GM20431 (cell line): ENCODE measurements around the gene NEK1.
"Not testable (repeated sequence)": the region's sequence is repeated elsewhere in the genome, so short reads cannot be mapped to it uniquely, and the experiment has no call there.

Experiments
- in situ Hi-C: fragments of 300-500 bp; cut with MseI, MboI; formaldehyde crosslinking; loops from one replicate; pipeline ENCODE4 v1.15.0; 2020; ENCODE audit warnings: low sequenced_read_pairs; ENCODE audit not compliant: unreplicated experiment

The NEK1 gene

DNA sequence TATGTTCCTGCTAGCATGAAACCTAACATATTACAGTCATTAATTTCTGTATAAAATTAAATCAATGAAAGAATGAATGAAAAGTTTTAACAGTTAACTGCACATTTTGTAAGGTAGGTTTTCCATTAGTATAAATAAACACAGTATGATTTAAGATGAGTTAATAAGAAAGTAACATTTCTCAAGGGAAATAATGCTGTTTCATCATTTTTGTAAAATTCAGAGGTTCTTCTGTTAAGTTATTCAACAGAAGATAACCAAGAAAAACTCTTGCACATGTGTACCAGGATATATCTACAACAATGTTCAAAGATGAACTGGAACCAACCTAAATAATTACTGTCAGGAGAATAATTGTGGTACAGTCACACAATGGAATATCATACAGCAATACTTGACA is 88.6 kb downstream of the NEK1 start:
- in situ Hi-C loops, result no loop called here

DNA sequence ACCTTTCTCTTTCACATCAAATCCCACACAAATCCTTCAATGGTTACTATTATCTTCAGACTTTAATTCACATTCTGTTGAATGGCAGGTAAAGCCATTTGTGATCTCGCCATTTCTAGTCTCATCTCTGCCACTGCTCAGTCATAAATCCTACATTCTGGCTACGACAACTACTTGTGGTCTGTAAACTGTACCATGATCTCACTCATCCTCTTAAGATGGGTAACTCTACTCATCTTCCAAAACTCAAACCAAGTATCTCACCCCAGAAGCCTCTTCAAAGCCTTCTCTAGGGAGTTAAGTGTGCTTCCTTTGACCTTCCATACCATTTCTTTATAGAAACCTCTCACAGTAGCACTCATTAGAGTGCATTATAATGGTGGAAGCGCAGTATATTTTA is 101.8 kb downstream of the NEK1 start:
- in situ Hi-C loops, result no loop called here

DNA sequence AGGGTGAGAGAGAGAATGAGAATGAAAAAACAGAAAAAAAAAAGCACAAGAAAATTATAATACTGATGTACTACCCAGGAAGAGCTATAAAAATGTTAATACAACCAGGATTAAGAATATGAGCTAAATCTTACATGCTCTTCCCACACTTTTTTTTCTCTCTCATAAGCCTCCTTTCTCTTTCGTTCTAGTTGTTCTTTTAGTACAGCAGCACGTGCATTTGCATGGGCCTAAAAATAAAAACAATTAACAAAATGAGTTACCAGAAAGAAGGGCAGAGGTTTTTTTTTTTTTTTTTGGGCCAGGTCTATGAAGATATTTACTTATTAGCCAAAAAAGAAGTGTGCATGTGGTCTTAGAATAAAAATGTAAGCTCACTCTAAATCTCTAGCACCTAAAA is 105.5 kb downstream of the NEK1 start:
- in situ Hi-C loops, result no loop called here

DNA sequence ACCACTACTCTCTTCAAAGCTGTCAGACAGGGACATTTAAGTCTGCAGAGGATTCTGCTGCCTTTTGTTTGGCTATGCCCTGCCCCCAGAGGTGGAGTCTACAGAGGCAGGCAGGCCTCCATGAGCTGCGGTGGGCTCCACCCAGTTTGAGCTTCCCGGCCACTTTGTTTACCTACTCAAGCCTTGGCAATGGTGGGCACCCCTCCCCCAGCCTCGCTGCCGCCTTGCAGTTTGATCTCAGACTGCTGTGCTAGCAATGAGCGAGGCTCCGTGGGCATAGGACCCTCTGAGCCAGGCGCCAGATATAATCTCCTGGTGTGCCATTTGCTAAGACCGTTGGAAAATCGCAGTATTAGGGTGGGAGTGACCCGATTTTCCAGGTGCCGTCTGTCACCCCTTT is 112.5 kb downstream of the NEK1 start:
- in situ Hi-C loops, result not testable (repeated sequence)

DNA sequence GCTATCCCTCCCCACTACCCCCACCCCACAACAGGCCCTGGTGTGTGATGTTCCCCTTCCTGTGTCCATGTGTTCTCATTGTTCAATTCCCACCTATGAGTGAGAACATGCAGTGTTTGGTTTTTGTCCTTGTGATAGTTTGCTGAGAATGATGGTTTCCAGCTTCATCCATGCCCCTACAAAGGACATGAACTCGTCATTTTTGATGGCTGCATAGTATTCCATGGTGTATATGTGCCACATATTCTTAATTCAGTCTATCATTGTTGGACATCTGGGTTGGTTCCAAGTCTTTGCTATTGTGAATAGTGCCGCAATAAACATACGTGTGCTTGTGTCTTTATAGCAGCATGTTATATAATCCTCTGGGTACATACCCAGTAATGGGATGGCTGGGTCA is 118.1 kb downstream of the NEK1 start:
- in situ Hi-C loops, result not testable (repeated sequence)

DNA sequence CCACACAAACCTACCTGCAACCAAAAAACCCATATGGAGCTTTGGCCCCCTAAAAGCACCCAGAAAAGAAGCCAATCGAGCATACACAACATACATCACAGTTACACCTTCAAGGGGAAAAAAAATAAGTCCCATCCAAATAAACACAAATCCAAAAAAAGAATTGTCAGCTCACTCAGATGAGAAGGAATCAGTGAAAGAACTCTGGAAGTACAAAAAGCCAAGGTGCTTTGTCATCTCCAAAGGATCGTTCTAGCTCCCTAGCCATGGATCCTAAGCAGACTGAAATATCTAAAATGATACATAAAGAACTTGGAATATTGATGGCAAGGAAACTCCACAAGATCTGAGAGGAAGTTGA is 119.2 kb downstream of the NEK1 start:
- in situ Hi-C loops, result no loop called here

DNA sequence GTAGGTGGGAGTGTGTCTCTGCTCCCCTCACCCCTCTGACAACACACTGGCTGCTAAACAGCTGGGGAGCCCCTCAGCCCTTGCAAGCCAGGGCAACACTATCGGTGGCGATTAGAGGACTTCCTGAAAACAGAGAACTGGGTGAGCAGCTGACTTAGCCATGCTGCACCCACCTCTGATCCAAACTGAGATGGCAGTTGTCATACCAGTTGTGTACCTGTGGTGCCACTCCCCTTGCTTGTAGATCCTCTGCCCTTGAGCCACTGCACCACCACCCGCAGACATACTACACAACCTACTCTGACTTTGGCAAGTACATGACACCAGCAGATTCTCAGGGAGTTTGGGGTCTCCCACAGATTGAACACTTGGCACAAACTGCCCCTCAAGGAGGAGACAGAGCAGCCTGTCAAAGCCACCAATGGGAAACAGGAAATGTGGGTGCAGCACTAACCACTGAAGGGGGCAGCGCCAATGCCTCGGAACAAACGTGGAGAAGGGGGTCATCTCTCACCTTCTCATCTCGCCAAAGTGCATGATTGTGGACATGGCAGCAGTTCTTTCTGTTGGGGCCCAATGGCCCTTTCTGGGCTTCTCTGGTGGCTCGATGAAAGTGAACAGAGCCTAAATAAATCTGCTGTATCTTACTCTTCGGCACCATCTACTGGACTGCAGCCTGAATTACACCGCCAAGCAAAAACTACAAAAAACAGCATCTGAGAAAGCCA is 119.8 kb downstream of the NEK1 start:
- in situ Hi-C loops, result no loop called here

DNA sequence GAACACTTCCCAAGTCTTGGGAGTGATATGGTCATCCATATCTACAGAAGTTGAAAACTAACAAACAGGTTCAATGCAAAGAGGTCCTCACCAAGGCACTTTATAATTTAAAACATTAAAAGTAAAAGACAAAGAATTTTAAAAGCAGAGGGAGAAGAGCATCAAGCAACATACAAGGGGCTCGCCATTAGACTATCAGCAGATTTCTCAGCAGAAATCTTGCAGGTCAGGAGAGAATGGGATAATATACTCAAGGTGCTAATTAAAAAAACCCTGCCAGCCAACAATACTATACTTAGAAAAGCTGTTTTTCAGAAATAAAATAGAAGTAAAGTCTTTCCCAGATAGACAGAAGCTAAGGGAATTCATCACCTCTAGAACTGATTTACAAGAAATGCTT is 121.2 kb downstream of the NEK1 start:
- in situ Hi-C loops, result no loop called here

DNA sequence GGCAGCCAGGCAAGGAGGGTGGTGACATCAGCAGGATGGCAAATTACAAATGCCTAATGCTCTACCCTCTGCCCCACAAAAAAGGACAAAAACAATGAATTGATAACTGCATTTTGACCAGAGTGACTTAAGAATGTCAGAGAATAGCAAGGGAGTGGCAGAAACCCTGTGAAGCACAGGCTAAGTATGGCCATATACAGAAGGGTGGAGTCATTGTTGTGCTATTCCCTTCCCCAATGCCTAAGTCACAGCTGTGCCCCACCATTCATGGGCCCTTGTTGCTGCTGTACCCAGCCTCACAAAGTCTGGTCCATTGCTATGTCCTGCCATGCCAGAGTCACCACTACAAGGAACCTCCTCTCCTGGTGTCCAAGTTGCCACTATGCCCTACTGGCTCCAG is 123.1 kb downstream of the NEK1 start:
- in situ Hi-C loops, result loop anchor here (10.0 kb wide), 2 partner anchors 465 to 565 kb away; no protein-coding TSS in a partner anchor

DNA sequence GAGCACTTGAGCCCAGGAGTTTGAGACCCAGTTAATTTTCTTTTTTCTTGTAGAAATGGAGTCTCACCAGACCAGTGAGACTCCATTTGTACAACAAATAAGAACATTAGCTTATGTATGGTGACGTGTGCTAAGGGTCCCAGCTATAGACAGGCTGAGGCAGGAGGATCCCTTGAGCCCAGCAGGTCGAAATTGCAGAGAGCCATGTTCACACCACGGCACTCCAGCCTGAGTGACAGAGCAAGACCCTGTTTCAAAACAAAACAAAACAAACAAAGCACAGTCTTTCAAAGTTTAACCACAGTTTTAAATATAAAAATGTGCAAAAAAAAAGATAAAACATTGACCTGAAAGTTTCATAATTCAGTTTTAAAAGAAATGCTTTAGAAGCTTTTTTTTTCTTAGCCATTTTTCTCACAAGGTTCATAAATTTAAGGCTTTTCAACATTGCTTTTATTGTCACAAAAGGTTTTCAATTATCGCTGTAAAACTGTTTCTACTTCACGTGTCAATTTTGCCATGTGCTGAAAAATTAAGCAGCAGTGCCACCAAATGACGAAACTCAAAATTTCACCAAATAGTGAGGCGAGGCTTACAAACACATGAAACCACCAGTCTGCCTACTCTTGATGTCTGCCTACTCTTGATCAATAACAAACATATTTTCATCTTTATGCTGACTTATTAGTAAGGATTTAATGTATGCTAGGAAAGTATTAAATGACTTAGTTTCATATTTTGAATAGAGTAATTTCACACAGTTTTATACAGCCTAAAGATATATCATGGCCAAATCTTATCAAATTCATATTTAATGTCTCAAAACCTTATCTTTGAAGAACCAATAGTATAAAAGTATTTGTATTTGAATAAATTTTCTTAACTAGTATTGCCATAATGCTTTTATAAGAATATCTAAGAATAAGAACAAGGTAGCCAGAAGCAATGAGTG is 126.3 kb downstream of the NEK1 start:
- in situ Hi-C loops, result loop anchor here (10.0 kb wide), 2 partner anchors 461 to 561 kb away; no protein-coding TSS in a partner anchor

DNA sequence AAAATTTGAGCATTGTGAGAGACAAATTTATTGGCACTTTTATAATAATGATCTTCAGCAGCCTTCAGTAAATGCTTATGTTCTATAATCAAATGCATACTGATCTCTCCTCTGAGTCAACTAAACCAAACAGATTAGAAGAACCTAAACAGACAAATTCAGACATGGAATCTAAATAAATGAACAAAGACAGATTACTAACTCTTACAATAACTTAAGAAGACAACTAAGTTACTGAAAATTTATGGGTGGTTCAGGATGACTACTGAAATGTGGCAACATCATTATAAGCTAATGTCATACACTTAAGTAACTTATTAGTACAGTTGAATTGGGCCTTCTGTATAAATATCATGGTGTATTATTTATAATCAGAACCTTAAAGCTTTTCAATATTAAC is 127.3 kb downstream of the NEK1 start:
- in situ Hi-C loops, result loop anchor here (10.0 kb wide), 2 partner anchors 460 to 560 kb away; no protein-coding TSS in a partner anchor

DNA sequence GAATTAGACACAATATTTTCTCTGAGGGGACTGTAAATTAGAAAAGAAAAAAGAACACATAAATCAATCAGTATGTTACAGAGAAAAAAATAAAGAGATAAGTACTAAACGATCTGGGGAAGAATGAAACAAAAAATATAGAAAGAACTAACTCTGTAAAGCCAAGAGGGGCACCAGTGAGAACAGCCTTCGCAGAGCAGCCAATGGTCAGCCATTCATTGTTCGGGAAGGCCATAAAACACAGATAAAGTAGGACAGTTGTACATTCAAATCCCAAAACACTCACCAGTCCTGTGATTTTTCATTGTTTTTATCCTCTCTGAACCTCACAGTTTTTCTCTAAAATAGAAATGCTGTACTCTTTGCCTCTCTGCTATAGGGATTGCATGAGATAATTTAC is 127.9 kb downstream of the NEK1 start:
- in situ Hi-C loops, result loop anchor here (10.0 kb wide), 2 partner anchors 460 to 560 kb away; no protein-coding TSS in a partner anchor

DNA sequence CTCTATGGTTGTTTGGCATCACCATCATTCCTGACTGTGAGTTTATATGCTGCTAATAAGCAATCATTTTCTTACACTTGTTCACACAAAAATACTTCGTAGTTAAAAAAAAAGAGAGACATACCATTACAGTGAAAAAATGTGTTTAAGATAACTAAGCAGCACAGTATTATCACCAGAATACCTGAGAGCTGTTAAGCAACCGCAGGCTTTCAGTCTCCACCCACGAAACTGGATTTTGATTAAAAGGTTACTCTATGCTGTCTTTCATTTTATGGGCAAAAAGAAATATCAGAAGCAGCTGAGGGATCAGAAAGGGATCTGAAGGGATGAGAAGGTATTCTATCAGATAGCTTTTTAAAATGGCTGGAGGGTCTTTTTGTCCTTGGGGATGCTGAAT is 148.3 kb downstream of the NEK1 start:
- in situ Hi-C loops, result no loop called here

DNA sequence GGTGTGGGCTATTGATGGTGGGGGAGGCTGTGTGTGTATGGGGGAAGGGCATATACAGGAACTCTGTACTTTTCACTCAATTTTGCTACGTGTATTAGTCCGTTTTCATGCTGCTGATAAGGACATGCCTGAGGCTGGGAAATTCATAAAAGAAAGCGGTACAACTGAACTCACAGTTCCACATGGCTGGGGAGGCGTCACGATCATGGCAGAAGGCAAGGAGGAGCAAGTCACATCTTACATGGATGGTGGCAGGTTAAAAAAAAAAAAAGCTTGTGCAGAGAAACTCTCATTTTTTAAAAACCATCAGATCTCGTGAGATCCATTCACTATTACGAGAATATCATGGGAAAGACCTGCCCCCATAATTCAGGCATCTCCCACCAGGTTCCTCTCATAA is 152.3 kb downstream of the NEK1 start:
- in situ Hi-C loops, result no loop called here

DNA sequence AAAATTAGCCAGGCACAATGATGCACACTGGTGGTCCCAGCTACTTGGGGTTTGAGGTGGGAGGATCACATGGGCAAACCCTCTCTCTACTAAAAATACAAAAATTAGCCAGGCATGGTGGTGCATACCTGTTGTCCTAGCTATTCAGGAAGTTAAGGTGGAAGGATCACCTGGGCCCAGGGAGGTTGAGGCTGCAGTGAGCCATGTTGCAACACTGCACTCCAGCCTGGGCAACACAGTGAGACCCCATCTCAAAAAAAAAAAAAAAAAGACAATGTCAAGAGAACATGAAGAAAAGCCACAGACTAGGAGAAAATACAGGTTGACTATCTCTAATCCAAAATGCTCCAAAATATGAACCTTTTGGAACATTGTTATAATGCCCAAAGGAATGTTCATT is 153.8 kb downstream of the NEK1 start:
- in situ Hi-C loops, result no loop called here

DNA sequence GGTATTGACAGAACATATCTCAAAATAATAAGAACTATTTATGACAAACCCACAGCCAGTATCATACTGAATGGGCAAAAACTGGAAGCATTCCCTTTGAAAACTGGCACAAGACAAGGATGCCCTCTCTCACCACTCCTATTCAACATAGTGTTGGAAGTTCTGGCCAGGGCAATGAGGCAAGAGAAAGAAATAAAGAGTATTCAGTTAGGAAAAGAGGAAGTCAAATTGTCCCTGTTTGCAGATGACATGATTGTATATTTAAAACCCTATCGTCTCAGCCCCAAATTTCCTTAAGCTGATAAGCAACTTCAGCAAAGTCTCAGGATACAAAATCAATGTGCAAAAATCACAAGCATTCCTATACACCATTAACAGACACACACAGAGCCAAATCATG is 159.7 kb downstream of the NEK1 start:
- in situ Hi-C loops, result not testable (repeated sequence)

DNA sequence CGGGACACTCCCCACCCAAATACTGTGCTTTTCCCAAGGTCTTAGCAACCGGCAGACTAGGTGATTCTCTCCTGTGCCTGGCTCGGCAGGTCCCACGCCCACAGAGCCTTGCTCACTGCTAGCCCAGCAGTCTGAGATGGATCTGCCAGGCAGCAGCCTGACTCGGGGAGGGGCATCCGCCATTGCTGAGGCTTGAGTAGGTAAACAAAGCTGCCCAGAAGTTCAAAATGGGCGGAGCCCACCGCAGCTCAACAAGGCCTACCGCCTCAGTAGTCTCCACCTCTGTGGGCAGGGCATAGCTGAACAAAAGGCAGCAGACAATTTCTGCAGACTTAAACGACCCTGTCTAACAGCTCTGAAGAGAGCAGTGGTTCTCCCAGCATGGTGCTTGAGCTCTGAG is 163.4 kb downstream of the NEK1 start:
- in situ Hi-C loops, result not testable (repeated sequence)

DNA sequence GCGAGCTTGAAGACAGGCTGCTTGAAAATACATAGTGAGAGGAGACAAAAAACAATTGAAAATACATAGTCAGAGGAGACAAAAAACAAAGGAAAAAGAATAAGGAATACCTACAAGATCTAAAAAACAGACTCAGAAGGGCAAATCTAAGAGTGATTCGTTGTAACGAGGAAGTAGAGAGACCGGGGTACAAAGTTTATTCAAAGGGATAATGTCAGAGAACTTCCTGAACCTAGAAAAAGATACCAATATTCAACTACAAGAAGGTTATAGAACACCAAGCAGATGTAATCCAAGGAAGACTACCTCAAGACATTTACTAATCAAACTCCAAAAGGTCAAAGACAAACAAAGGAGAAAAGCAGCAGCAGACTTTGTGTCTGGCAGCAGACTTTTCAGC is 165.6 kb downstream of the NEK1 start:
- in situ Hi-C loops, result no loop called here

DNA sequence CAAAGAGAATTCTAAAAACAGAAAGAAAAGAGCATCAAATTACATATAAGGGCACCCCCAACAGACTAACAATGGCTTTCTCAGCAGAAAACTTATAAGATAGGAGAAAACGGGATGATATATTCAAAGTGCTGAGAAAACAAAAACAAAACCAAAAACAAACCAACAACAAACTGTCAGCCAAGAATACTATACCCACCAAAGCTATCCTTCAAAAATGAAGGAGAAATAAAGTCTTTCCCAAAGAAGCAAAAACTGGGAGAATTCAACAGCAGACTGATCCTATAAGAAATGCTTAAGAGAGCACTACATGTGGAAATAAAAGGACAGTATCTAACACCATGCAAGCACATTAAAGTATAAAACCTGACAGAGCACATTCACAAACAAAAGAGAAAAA is 168.6 kb downstream of the NEK1 start:
- in situ Hi-C loops, result no loop called here

DNA sequence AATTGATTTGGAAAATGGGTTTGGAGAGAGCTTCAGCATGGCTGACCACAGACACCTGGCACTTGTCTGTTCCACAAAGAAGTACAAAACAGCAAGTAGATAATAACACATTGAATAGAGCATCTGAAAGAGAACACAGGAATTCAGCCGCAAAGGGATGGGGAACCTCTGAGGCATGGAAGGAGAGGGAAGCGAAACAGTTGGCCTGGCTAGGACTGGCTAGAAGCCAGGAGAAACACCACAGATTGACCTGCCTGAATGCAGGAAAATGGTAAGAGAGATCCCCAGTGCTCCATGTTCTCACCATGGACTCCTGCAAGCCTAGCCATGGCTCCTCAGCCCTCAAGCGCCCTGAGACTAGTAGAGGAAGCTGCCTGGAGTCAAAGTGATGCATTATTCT is 171.9 kb downstream of the NEK1 start:
- in situ Hi-C loops, result no loop called here

DNA sequence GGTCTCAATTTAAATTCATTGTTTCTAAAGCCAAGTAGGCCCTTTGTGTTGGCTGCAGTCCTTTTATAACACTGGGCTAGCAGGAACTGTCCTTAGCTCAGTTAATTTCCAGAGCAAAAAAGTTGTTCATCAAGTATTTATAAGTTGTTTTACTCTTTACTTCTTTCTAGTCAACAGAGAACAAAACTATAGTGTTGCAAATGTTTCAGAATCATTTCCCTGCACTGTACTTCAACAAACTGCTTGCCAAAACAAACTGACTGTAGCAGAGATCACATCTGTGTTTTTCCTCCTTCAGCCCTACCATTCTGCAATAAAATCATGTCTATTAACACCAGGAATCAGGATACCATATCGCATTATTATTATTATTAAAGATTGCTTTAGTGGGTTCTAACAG is 173.1 kb downstream of the NEK1 start:
- in situ Hi-C loops, result no loop called here
